Mesendoderm (in vitro differentiated cells): Measurements from ENCODE around the gene OR1E1.
"Not testable (repeated sequence)": the region's sequence is repeated elsewhere in the genome, so short reads cannot be mapped to it uniquely, and the experiment has no call there.

Experiments
- DNase-seq: peaks from one replicate; pipeline ENCODE4 v3.0.0; 2013
- H2AK5ac ChIP-seq: 2 replicates; pipeline ENCODE4 v1.6.1; 2013; ENCODE audit warnings: low read length, inconsistent platforms
- H2BK120ac ChIP-seq: 2 replicates; pipeline ENCODE4 v1.6.1; 2013; ENCODE audit warnings: low read depth, mild to moderate bottlenecking, low read length, moderate library complexity, mixed read lengths
- H2BK15ac ChIP-seq: replicated peaks from 2 replicates; pipeline ENCODE4 v1.6.1; 2013; ENCODE audit warnings: low read depth, mild to moderate bottlenecking, moderate library complexity
- H2BK5ac ChIP-seq: 2 replicates; pipeline ENCODE4 v1.6.1; 2013; ENCODE audit warnings: low read length, inconsistent platforms
- H3K18ac ChIP-seq: 2 replicates; pipeline ENCODE4 v1.6.1; 2013; ENCODE audit warnings: mild to moderate bottlenecking, low read length, mixed read lengths
- H3K23ac ChIP-seq: one replicate; pipeline ENCODE4 v1.6.1; 2013; ENCODE audit warnings: low read length
- H3K27ac ChIP-seq: 2 replicates; pipeline ENCODE4 v1.5.1; 2013; ENCODE audit warnings: low read depth, mild to moderate bottlenecking, inconsistent platforms, low read length, moderate library complexity
- H3K27me3 ChIP-seq: 2 replicates; pipeline ENCODE4 v1.6.1; 2013; ENCODE audit warnings: low read length, control low read depth, mild to moderate bottlenecking, inconsistent platforms; ENCODE audit not compliant: insufficient read depth, poor library complexity
- H3K36me3 ChIP-seq: 2 replicates; pipeline ENCODE4 v1.6.1; 2013; ENCODE audit warnings: low read length, inconsistent platforms; ENCODE audit not compliant: control insufficient read depth, insufficient read depth
- H3K4ac ChIP-seq: one replicate; pipeline ENCODE4 v1.6.1; 2013; ENCODE audit warnings: low read depth, mild to moderate bottlenecking, low read length, moderate library complexity
- H3K4me1 ChIP-seq: 2 replicates; pipeline ENCODE4 v1.6.1; 2013; ENCODE audit warnings: low read depth, low read length, inconsistent platforms; ENCODE audit not compliant: control insufficient read depth
- H3K4me2 ChIP-seq: 2 replicates; pipeline ENCODE4 v1.6.1; 2013; ENCODE audit warnings: low read length
- H3K4me3 ChIP-seq: 2 replicates; pipeline ENCODE4 v1.5.1; 2013; ENCODE audit warnings: mild to moderate bottlenecking, low read length
- H3K56ac ChIP-seq: one replicate; pipeline ENCODE4 v1.6.1; 2013; ENCODE audit warnings: low read length
- H3K79me1 ChIP-seq: 2 replicates; pipeline ENCODE4 v1.6.1; 2013; ENCODE audit warnings: low read length, inconsistent platforms
- H3K79me2 ChIP-seq: 2 replicates; pipeline ENCODE4 v1.6.1; 2013; ENCODE audit warnings: mild to moderate bottlenecking, low read length; ENCODE audit not compliant: control insufficient read depth, insufficient read depth
- H3K9ac ChIP-seq: 2 replicates; pipeline ENCODE4 v1.6.1; 2013; ENCODE audit warnings: low read length, inconsistent platforms
- H4K5ac ChIP-seq: one replicate; pipeline ENCODE4 v1.6.1; 2013; ENCODE audit warnings: low read length
- H4K8ac ChIP-seq: one replicate; pipeline ENCODE4 v1.6.1; 2013; ENCODE audit warnings: low read depth, mild to moderate bottlenecking, control low read depth, low read length, moderate library complexity
- WGBS: extraction: QIAGEN DNeasy Blood & Tissue Kit; methylation state at CpG from one replicate; pipeline ENCODE4 v1.1.7; 2013; ENCODE audit warnings: low lambda C conversion rate, missing lambda C conversion rate; ENCODE audit not compliant: insufficient coverage; ENCODE audit errors: extremely low coverage; 5-methylcytosine and 5-hydroxymethylcytosine counted together

The OR1E1 gene

GRCh38 chr17:3418222-3418621 lies 20.0 kb upstream of the OR1E1 start:
- Histone ChIP-seq H3K4me2 (no peak overlapping the region), H3K23ac (no peak overlapping the region), H2BK120ac (no peak overlapping the region), H3K36me3 (no peaks in the 10 kb centered on the region), H3K9ac (no peak overlapping the region), H2BK15ac (no peak overlapping the region), H3K79me1 (no peaks in the 10 kb centered on the region), H2AK5ac (no peak overlapping the region), H3K27me3 (no peaks in the 10 kb centered on the region), H2BK5ac (no peak overlapping the region), H3K56ac (no peak overlapping the region), H4K5ac (no peak overlapping the region), H3K27ac (no peak overlapping the region), H4K8ac (no peak overlapping the region), H3K79me2 (no peaks in the 10 kb centered on the region), H3K4ac (no peak overlapping the region), H3K4me1 (no peaks in the 10 kb centered on the region), H3K18ac (no peak overlapping the region), H3K4me3 (no peak overlapping the region)
- no peak for DNase-seq
- WGBS = no CpG with 5 or more reads among the region's 2 CpGs

DNA sequence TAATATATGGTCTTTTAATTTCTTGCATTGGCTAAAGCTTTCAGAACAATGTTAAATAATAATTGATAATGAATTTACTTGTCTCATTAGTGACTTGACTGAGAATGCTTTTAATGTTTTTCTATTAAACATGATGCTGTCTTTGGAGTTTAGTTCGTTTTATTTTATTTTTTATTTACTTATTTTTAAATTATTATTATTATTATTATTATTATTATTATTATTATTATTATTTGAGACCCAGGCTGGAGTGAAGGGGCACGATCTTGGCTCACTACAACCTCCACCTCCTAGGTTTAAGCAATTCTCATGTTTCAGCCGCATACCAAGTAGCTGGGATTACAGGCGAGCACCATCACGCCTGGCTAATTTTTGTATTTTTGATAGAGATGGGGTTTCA lies 17.4 kb upstream of the OR1E1 start:
- Histone ChIP-seq H3K79me2 (no peaks in the 10 kb centered on the region), H3K36me3 (no peaks in the 10 kb centered on the region), H3K18ac (no peak overlapping the region), H2BK120ac (no peak overlapping the region), H3K4me1 (no peaks in the 10 kb centered on the region), H3K56ac (no peak overlapping the region), H3K27me3 (no peaks in the 10 kb centered on the region), H2BK15ac (no peak overlapping the region), H3K4ac (no peak overlapping the region), H4K8ac (no peak overlapping the region), H2AK5ac (no peak overlapping the region), H4K5ac (no peak overlapping the region), H3K4me3 (no peak overlapping the region), H3K79me1 (no peaks in the 10 kb centered on the region), H3K23ac (no peak overlapping the region), H3K4me2 (no peak overlapping the region), H3K9ac (no peak overlapping the region), H2BK5ac (no peak overlapping the region), H3K27ac (no peak overlapping the region)
- no peak for DNase-seq
- no CpG with 5 or more reads among the region's 5 CpGs for WGBS

DNA sequence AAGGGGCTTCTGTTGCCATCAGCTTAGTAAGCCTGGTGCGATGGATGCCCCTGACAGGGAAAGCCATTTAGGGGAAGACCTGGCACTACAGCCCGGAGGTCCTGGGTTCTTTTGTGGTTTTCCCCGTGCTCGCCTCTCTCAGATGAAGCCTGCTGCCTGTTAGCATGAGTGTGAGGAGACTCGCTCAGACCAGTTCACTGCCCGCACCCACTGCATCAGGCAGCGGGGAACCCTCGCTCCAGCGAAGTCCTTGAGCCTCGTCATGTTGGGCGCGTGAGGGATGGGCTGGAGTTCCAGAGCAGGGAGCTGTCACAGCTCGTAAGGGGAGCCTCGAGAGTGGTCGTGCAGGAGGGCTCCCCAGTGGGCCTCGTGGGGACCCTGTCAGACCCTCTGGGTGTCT lies 14.0 kb upstream of the OR1E1 start:
- H3K36me3 ChIP-seq, H3K56ac ChIP-seq, H3K4me2 ChIP-seq, H2BK15ac ChIP-seq, H3K79me1 ChIP-seq, H2AK5ac ChIP-seq, H3K4me1 ChIP-seq, H3K79me2 ChIP-seq, H3K18ac ChIP-seq, H4K5ac ChIP-seq, H2BK120ac ChIP-seq, H3K23ac ChIP-seq, DNase-seq, H3K27me3 ChIP-seq, H3K27ac ChIP-seq, H2BK5ac ChIP-seq, H3K9ac ChIP-seq, H4K8ac ChIP-seq, H3K4ac ChIP-seq, H3K4me3 ChIP-seq: not testable (repeated sequence)
- no CpG with 5 or more reads among the region's 16 CpGs for WGBS

DNA sequence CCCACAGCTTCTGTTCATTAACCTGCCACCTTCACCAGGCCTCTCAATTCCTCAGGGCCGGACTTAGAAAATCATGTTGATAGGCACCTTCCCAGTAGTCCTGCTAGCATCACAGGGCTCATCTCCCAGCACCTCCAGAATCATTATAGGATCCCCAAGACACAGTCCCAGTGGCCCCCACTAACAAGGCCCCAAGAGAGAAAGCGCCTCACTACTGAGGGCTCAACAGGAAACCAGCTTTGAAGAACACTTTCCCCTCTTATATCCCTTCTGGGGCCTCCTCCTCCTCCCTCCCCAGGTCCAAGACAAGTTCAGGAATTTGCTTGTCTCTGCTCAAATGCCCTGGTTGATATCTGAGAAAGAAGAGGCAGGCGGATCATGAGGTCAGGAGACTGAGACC lies 12.9 kb upstream of the OR1E1 start, which contains the start of gene OR3A3:
TSS of gene OR3A3 (plus strand) at position 301 of the 400 bp plus-strand sequence.
- no peak within 1 kb of the TSS for H3K4ac ChIP-seq
- H2BK15ac ChIP-seq = no peak within 1 kb of the TSS
- H3K23ac ChIP-seq = no peak within 1 kb of the TSS
- H3K79me1 ChIP-seq = no peaks in the 10 kb centered on the region
- H4K5ac ChIP-seq = no peak within 1 kb of the TSS
- no peak within 1 kb of the TSS for H4K8ac ChIP-seq
- no peaks in the 10 kb centered on the region for H3K27me3 ChIP-seq
- H3K27ac ChIP-seq = no peak within 1 kb of the TSS
- no peak within 1 kb of the TSS for H3K4me2 ChIP-seq
- no CpG with 5 or more reads among the region's 3 CpGs for WGBS
- no peak within 1 kb of the TSS for H2BK120ac ChIP-seq
- H3K36me3 ChIP-seq = no peaks in the 10 kb centered on the region
- DNase-seq = no peak
- no peak within 1 kb of the TSS for H3K9ac ChIP-seq
- no peak within 1 kb of the TSS for H3K18ac ChIP-seq
- no peak within 1 kb of the TSS for H3K56ac ChIP-seq
- no peak within 1 kb of the TSS for H2BK5ac ChIP-seq
- no peaks in the 10 kb centered on the region for H3K79me2 ChIP-seq
- H2AK5ac ChIP-seq = no peak within 1 kb of the TSS
- H3K4me1 ChIP-seq = no peaks in the 10 kb centered on the region
- no peak within 1 kb of the TSS for H3K4me3 ChIP-seq

DNA sequence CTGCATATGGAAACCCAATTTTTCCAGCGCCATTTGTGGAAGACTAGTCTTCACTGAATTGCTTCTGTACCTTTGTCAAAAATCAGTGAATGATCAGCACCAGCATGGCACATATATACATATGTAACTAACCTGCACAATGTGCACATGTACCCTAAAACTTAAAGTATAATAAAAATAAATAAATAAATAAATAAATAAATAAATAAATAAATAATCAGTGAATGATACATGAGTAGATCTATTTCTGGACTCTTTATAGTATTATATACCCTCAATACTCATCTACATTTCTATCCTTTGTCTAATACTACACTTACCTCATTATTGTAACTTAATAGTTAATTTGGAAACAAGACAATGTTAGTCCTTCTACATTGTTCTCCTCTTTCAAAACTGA lies 5.6 kb upstream of the OR1E1 start:
- not testable (repeated sequence) for H2AK5ac ChIP-seq, H2BK15ac ChIP-seq, H3K4me2 ChIP-seq, H2BK120ac ChIP-seq, H2BK5ac ChIP-seq, H3K23ac ChIP-seq, H3K36me3 ChIP-seq, DNase-seq, H3K4me3 ChIP-seq, H3K4me1 ChIP-seq, H3K4ac ChIP-seq, H4K5ac ChIP-seq, H3K9ac ChIP-seq, H3K27ac ChIP-seq, H3K18ac ChIP-seq, H4K8ac ChIP-seq, H3K79me1 ChIP-seq, H3K27me3 ChIP-seq, H3K79me2 ChIP-seq, H3K56ac ChIP-seq
- no CpG with 5 or more reads among the region's 1 CpG for WGBS

GRCh38 chr17:3401786-3402185 lies 3.6 kb upstream of the OR1E1 start:
- H2BK15ac ChIP-seq = no peak overlapping the region
- H3K27ac ChIP-seq = no peak overlapping the region
- H3K27me3 ChIP-seq = no peaks in the 10 kb centered on the region
- no peak overlapping the region for H3K4me3 ChIP-seq
- H4K5ac ChIP-seq = no peak overlapping the region
- no peak overlapping the region for H3K56ac ChIP-seq
- H3K18ac ChIP-seq = no peak overlapping the region
- no peak overlapping the region for H3K4me2 ChIP-seq
- no peak overlapping the region for H3K23ac ChIP-seq
- no peaks in the 10 kb centered on the region for H3K4me1 ChIP-seq
- H2AK5ac ChIP-seq = no peak overlapping the region
- no peak overlapping the region for H2BK5ac ChIP-seq
- H3K36me3 ChIP-seq = no peaks in the 10 kb centered on the region
- no peak overlapping the region for H2BK120ac ChIP-seq
- H3K79me2 ChIP-seq = no peaks in the 10 kb centered on the region
- H3K9ac ChIP-seq = no peak overlapping the region
- no peak overlapping the region for H3K4ac ChIP-seq
- no peak for DNase-seq
- H3K79me1 ChIP-seq = no peaks in the 10 kb centered on the region
- WGBS = 100% methylated on average over 1 of the region's 2 CpGs
- H4K8ac ChIP-seq = no peak overlapping the region
